Fibroblast of the aortic adventitia (primary cell): Measurements from ENCODE around the gene ABO. TPM values are rescaled to one million over a fixed set of nuclear protein-coding genes. Genes with fewer than 3 reads are reported as not detected.
"Not testable (repeated sequence)": the region's sequence is repeated elsewhere in the genome, so short reads cannot be mapped to it uniquely, and the experiment has no call there.

Experiments used
- DNase-seq: peaks from one replicate; pipeline ENCODE4 v3.0.0-alpha.2; 2010; ENCODE audit warnings: low read depth
- H3K4me3 ChIP-seq: 2 replicates; pipeline ENCODE4 v1.5.1; 2011; ENCODE audit warnings: low read depth, mild to moderate bottlenecking, control low read depth, low read length, moderate library complexity
- CTCF ChIP-seq: IDR thresholded peaks from 2 replicates; pipeline ENCODE4 v1.5.1; 2011; ENCODE audit warnings: mild to moderate bottlenecking, low read length, control low read depth, inconsistent platforms; ENCODE audit not compliant: insufficient read depth
- total RNA-seq: library from RNA; depleted of rRNA; stranded (reverse); fragments of >200 nt; gene quantifications from 2 replicates; pipeline ENCODE4 v1.2.3, GENCODE V29; 2012; ENCODE audit warnings: low replicate concordance

Gene ABO
- total RNA-seq, 1 donor = not detected

GRCh38 chr9:133210609-133211008 is 64.4 kb downstream of the ABO start:
- DNase-seq = no peak
- TF ChIP-seq CTCF = no peak
- no peak overlapping the region for H3K4me3 ChIP-seq

- H3K4me3 ChIP-seq = no peak overlapping the region
- no peak for TF ChIP-seq CTCF
- DNase-seq = no peak
These were observed 64.8 kb downstream of the ABO start for GRCh38 chr9:133210202-133210532.

- not testable (repeated sequence) for H3K4me3 ChIP-seq, DNase-seq
These were observed 65.4 kb downstream of the ABO start for GRCh38 chr9:133209327-133210201.

GRCh38 chr9:133208880-133209300 is 66.1 kb downstream of the ABO start, which contains the start of gene OBP2B:
TSS of gene OBP2B (minus strand) at chr9:133209250. CDS start at chr9:133209199, 51 bp downstream.
- not testable (repeated sequence) for DNase-seq, H3K4me3 ChIP-seq

- H3K4me3 ChIP-seq, DNase-seq: not testable (repeated sequence)
These were observed 66.7 kb downstream of the ABO start for GRCh38 chr9:133208171-133208879.

GRCh38 chr9:133207540-133208170 is 67.3 kb downstream of the ABO start:
- no peak for DNase-seq
- no peak overlapping the region for H3K4me3 ChIP-seq
- no peak for TF ChIP-seq CTCF

GRCh38 chr9:133207021-133207531 is 67.9 kb downstream of the ABO start:
- no peak overlapping the region for H3K4me3 ChIP-seq
- TF ChIP-seq CTCF = no peak

More at GRCh38 chr9:133207021-133207531, 67.9 kb downstream of the ABO start:
- DNase-seq = no peak
